ENCODE measurements around the gene CCDC50. TPM values are rescaled to one million over a fixed set of nuclear protein-coding genes. Genes with fewer than 3 reads are reported as not detected.

CCDC50 gene
- total RNA-seq, 1 experiment from 2014 or later, result not detected

GRCh38 chr3:191306428-191306827 is 22.8 kb upstream of the CCDC50 start:
- Histone ChIP-seq H3K9ac (ENCODE audit: low read length) (no peak overlapping the region), H3K79me2 (ENCODE audit: low read length) (no peaks in the 10 kb centered on the region), H3K9me2 (replicated peaks; ENCODE audit: insufficient read depth, low read length) (no peaks in the 10 kb centered on the region), H2AFZ (ENCODE audit: low read length) (no peak overlapping the region), H3K27me3 (ENCODE audit: low read length) (no peaks in the 10 kb centered on the region), H3K4me3 (ENCODE audit: low read length) (no peak overlapping the region), H3K27ac (ENCODE audit: low read length) (no peak overlapping the region), H3K4me1 (ENCODE audit: low read length) (no peaks in the 10 kb centered on the region), H3K36me3 (ENCODE audit: insufficient read depth, low read length) (no peaks in the 10 kb centered on the region), H3K9me3 (ENCODE audit: low read length) (peaks cover 8% of the 10 kb centered on the region), H4K20me1 (ENCODE audit: insufficient read depth, low read depth, low read length) (no peaks in the 10 kb centered on the region), H3K4me2 (ENCODE audit: low read depth, low read length, poor library complexity, severe bottlenecking) (no peak overlapping the region)
- DNase-seq, result no peak

GRCh38 chr3:191307341-191307740 is 21.9 kb upstream of the CCDC50 start:
- Histone ChIP-seq H4K20me1 (ENCODE audit: insufficient read depth, low read depth, low read length) (no peaks in the 10 kb centered on the region), H3K79me2 (ENCODE audit: low read length) (no peaks in the 10 kb centered on the region), H3K4me3 (ENCODE audit: low read length) (no peak overlapping the region), H3K4me2 (ENCODE audit: low read depth, low read length, poor library complexity, severe bottlenecking) (no peak overlapping the region), H3K9ac (ENCODE audit: low read length) (no peak overlapping the region), H3K9me2 (replicated peaks; ENCODE audit: insufficient read depth, low read length) (no peaks in the 10 kb centered on the region), H3K36me3 (ENCODE audit: insufficient read depth, low read length) (no peaks in the 10 kb centered on the region), H2AFZ (ENCODE audit: low read length) (no peak overlapping the region), H3K27ac (ENCODE audit: low read length) (no peak overlapping the region), H3K27me3 (ENCODE audit: low read length) (no peaks in the 10 kb centered on the region), H3K4me1 (ENCODE audit: low read length) (no peaks in the 10 kb centered on the region), H3K9me3 (ENCODE audit: low read length) (peaks cover 4% of the 10 kb centered on the region)
- no peak for DNase-seq

- no peak overlapping the region for H3K27ac ChIP-seq (ENCODE audit: low read length)
- DNase-seq, result no peak
These were observed 15.9 kb upstream of the CCDC50 start for GRCh38 chr3:191313296-191313695.

DNA sequence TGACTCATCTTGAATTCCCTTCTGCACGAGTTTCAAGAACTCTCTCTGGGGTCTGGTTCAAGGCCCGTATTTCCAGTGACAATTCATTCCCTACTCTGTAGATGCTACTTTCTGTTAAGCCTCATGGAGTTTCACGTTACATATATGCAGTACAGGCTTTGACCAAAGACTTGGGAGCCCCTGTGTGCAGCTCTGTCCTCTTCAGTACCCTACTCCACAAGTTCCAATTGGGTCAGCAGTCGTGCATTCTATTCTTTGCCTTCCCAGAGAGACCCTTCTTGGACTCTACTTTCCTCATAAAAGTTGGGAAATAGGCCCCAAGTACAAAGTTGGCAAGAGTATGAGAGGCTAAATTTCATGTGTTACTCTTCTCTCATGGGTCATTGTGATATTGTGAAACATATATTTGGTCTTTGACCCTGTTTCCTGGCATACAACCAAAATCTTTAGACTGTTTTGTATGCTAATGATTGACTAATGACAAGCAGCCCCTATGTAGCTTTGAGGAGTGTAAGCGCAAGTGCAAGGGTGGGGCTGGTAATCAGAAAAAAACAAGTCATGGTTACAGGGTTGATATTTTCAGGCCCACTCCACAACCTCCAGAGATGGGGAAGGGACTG is 15.0 kb upstream of the CCDC50 start:
- Histone ChIP-seq H3K4me1 (ENCODE audit: low read length) (no peaks in the 10 kb centered on the region), H3K4me3 (ENCODE audit: low read length) (no peak overlapping the region), H3K27me3 (ENCODE audit: low read length) (no peaks in the 10 kb centered on the region), H3K4me2 (ENCODE audit: low read depth, low read length, poor library complexity, severe bottlenecking) (no peak overlapping the region), H3K9me2 (replicated peaks; ENCODE audit: insufficient read depth, low read length) (no peaks in the 10 kb centered on the region), H2AFZ (ENCODE audit: low read length) (no peak overlapping the region), H3K9ac (ENCODE audit: low read length) (no peak overlapping the region), H4K20me1 (ENCODE audit: insufficient read depth, low read depth, low read length) (no peaks in the 10 kb centered on the region), H3K79me2 (ENCODE audit: low read length) (no peaks in the 10 kb centered on the region), H3K36me3 (ENCODE audit: insufficient read depth, low read length) (no peaks in the 10 kb centered on the region), H3K27ac (ENCODE audit: low read length) (no peak overlapping the region), H3K9me3 (ENCODE audit: low read length) (peaks cover 31% of the 10 kb centered on the region)
- no peak for DNase-seq

More at GRCh38 chr3:191313296-191313695, 15.9 kb upstream of the CCDC50 start:
- H3K4me3 ChIP-seq (ENCODE audit: low read length), result no peak overlapping the region
- H3K9ac ChIP-seq (ENCODE audit: low read length), result no peak overlapping the region
- H3K36me3 ChIP-seq (ENCODE audit: insufficient read depth, low read length), result no peaks in the 10 kb centered on the region
- H3K9me3 ChIP-seq (ENCODE audit: low read length), result peaks cover 26% of the 10 kb centered on the region
- no peaks in the 10 kb centered on the region for H4K20me1 ChIP-seq (ENCODE audit: insufficient read depth, low read depth, low read length)
- no peaks in the 10 kb centered on the region for H3K27me3 ChIP-seq (ENCODE audit: low read length)
- H3K79me2 ChIP-seq (ENCODE audit: low read length), result no peaks in the 10 kb centered on the region
- H3K4me1 ChIP-seq (ENCODE audit: low read length), result no peaks in the 10 kb centered on the region
- H3K4me2 ChIP-seq (ENCODE audit: low read depth, low read length, poor library complexity, severe bottlenecking), result no peak overlapping the region
- no peaks in the 10 kb centered on the region for H3K9me2 ChIP-seq (replicated peaks; ENCODE audit: insufficient read depth, low read length)
- H2AFZ ChIP-seq (ENCODE audit: low read length), result no peak overlapping the region

GRCh38 chr3:191316876-191317603 is 12.2 kb upstream of the CCDC50 start:
- Histone ChIP-seq H3K79me2 (ENCODE audit: low read length) (no peaks in the 10 kb centered on the region), H3K9me3 (ENCODE audit: low read length) (peaks cover 27% of the 10 kb centered on the region), H3K36me3 (ENCODE audit: insufficient read depth, low read length) (no peaks in the 10 kb centered on the region), H3K9ac (ENCODE audit: low read length) (no peak overlapping the region), H2AFZ (ENCODE audit: low read length) (no peak overlapping the region), H3K9me2 (replicated peaks; ENCODE audit: insufficient read depth, low read length) (no peaks in the 10 kb centered on the region), H3K4me1 (ENCODE audit: low read length) (no peaks in the 10 kb centered on the region), H3K4me3 (ENCODE audit: low read length) (no peak overlapping the region), H4K20me1 (ENCODE audit: insufficient read depth, low read depth, low read length) (no peaks in the 10 kb centered on the region), H3K4me2 (ENCODE audit: low read depth, low read length, poor library complexity, severe bottlenecking) (no peak overlapping the region), H3K27me3 (ENCODE audit: low read length) (no peaks in the 10 kb centered on the region), H3K27ac (ENCODE audit: low read length) (no peak overlapping the region)
- DNase-seq, result no peak

- no peaks in the 10 kb centered on the region for H3K36me3 ChIP-seq (ENCODE audit: insufficient read depth, low read length)
- peaks cover 35% of the 10 kb centered on the region for H3K9me3 ChIP-seq (ENCODE audit: low read length)
- H3K4me3 ChIP-seq (ENCODE audit: low read length), result no peak overlapping the region
- no peak overlapping the region for H3K4me2 ChIP-seq (ENCODE audit: low read depth, low read length, poor library complexity, severe bottlenecking)
- no peaks in the 10 kb centered on the region for H3K27me3 ChIP-seq (ENCODE audit: low read length)
- H3K27ac ChIP-seq (ENCODE audit: low read length), result no peak overlapping the region
- no peaks in the 10 kb centered on the region for H3K79me2 ChIP-seq (ENCODE audit: low read length)
- H2AFZ ChIP-seq (ENCODE audit: low read length), result no peak overlapping the region
- no peaks in the 10 kb centered on the region for H3K9me2 ChIP-seq (replicated peaks; ENCODE audit: insufficient read depth, low read length)
- no peaks in the 10 kb centered on the region for H3K4me1 ChIP-seq (ENCODE audit: low read length)
- DNase-seq, result no peak
- no peaks in the 10 kb centered on the region for H4K20me1 ChIP-seq (ENCODE audit: insufficient read depth, low read depth, low read length)
- no peak overlapping the region for H3K9ac ChIP-seq (ENCODE audit: low read length)
These were observed 8.9 kb upstream of the CCDC50 start for GRCh38 chr3:191320316-191320715.

GRCh38 chr3:191321019-191321767 is 8.0 kb upstream of the CCDC50 start:
- Histone ChIP-seq H3K9me3 (ENCODE audit: low read length) (peaks cover 30% of the 10 kb centered on the region), H3K36me3 (ENCODE audit: insufficient read depth, low read length) (no peaks in the 10 kb centered on the region), H3K27me3 (ENCODE audit: low read length) (no peaks in the 10 kb centered on the region), H3K4me3 (ENCODE audit: low read length) (no peak overlapping the region), H3K4me1 (ENCODE audit: low read length) (no peaks in the 10 kb centered on the region), H3K79me2 (ENCODE audit: low read length) (no peaks in the 10 kb centered on the region), H3K27ac (ENCODE audit: low read length) (no peak overlapping the region), H3K4me2 (ENCODE audit: low read depth, low read length, poor library complexity, severe bottlenecking) (no peak overlapping the region), H2AFZ (ENCODE audit: low read length) (no peak overlapping the region), H3K9me2 (replicated peaks; ENCODE audit: insufficient read depth, low read length) (no peaks in the 10 kb centered on the region), H3K9ac (ENCODE audit: low read length) (no peak overlapping the region), H4K20me1 (ENCODE audit: insufficient read depth, low read depth, low read length) (no peaks in the 10 kb centered on the region)
- no peak for DNase-seq

DNA sequence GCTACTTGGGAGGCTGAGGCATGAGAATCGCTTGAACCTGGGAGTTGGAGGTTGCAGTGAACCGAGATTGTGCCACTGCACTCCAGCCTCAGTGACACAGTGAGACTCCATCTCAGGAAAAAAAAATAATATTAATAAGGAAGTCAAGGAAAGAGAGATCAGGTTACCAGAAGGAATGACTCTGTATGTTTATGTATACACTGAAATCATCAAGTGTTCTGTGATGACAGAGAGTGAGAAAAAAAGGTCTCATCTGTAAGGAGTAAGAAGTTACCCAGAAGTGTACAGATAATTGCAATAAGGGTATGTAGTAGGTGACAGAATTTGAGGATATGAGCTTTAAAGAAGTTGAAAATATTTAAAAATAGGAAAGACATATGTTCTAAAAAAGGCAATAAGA is 4.3 kb upstream of the CCDC50 start:
- Histone ChIP-seq H3K9me3 (ENCODE audit: low read length) (peaks cover 26% of the 10 kb centered on the region), H4K20me1 (ENCODE audit: insufficient read depth, low read depth, low read length) (no peaks in the 10 kb centered on the region), H3K4me1 (ENCODE audit: low read length) (no peaks in the 10 kb centered on the region), H3K36me3 (ENCODE audit: insufficient read depth, low read length) (no peaks in the 10 kb centered on the region), H3K79me2 (ENCODE audit: low read length) (no peaks in the 10 kb centered on the region), H3K27me3 (ENCODE audit: low read length) (no peaks in the 10 kb centered on the region), H3K9me2 (replicated peaks; ENCODE audit: insufficient read depth, low read length) (no peaks in the 10 kb centered on the region), H3K4me3 (ENCODE audit: low read length) (no peak overlapping the region), H3K27ac (ENCODE audit: low read length) (no peak overlapping the region), H3K4me2 (ENCODE audit: low read depth, low read length, poor library complexity, severe bottlenecking) (no peak overlapping the region), H3K9ac (ENCODE audit: low read length) (no peak overlapping the region), H2AFZ (ENCODE audit: low read length) (no peak overlapping the region)
- DNase-seq, result no peak
